Measurements from ENCODE around the gene GABARAPL1. TPM values are rescaled to one million over a fixed set of nuclear protein-coding genes. Genes with fewer than 3 reads are reported as not detected.
"Not testable (repeated sequence)": the region's sequence is repeated elsewhere in the genome, so short reads cannot be mapped to it uniquely, and the experiment has no call there.

Gene GABARAPL1
- total RNA-seq, 1 donor from 2014 or later = 96.2 TPM

DNA sequence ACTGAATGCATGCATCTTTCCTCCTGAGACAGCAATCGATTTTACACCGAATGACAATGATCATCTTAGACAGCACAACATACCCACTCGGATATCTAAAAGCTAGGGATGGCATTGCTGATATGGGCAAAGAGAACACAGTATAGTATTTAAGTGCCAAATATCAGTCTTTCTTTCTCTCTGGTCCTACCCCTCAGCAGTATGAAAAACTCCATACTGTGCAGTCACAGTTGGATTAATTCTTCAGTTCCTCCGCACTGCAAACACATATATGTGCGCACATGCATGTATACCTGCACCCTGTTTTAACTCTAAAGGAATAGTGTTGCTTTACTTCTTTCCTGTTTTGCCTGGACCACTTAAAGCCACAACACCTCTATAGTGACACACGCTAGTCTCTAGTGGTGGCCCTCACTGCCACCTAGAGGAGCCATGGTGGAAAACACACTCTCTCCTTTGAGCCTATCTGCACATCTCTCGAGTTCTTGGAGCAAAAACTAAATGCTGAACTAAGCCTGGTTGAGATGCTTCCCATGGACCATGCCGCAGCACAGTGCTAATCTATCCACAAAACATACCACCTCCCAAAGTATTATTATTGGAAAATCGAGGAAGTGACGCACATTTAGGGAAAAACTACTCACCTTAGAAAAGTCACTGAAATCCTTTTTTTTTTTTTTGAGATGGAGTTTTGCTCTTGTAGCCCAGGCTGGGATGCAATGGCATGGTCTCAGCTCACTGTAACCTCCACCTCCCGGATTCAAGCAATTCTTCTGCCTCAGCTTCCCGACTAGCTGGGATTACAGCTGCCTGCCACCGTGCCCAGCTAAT, 21.9 kb upstream of the GABARAPL1 start:
- Mint-ChIP-seq H3K27ac (no peak overlapping the region), H3K27me3 (peaks cover 4% of the 10 kb centered on the region), H3K9me3 (ENCODE audit: low read depth) (no peaks in the 10 kb centered on the region), H3K4me3 (ENCODE audit: low read depth) (no peak overlapping the region), H3K36me3 (ENCODE audit: insufficient read depth) (no peaks in the 10 kb centered on the region), H3K4me1 (ENCODE audit: low read depth) (no peaks in the 10 kb centered on the region)
- DNase-seq (ENCODE audit: low spot score, unreplicated experiment) = peak; percentile 49
- TF ChIP-seq, protein P1, sequence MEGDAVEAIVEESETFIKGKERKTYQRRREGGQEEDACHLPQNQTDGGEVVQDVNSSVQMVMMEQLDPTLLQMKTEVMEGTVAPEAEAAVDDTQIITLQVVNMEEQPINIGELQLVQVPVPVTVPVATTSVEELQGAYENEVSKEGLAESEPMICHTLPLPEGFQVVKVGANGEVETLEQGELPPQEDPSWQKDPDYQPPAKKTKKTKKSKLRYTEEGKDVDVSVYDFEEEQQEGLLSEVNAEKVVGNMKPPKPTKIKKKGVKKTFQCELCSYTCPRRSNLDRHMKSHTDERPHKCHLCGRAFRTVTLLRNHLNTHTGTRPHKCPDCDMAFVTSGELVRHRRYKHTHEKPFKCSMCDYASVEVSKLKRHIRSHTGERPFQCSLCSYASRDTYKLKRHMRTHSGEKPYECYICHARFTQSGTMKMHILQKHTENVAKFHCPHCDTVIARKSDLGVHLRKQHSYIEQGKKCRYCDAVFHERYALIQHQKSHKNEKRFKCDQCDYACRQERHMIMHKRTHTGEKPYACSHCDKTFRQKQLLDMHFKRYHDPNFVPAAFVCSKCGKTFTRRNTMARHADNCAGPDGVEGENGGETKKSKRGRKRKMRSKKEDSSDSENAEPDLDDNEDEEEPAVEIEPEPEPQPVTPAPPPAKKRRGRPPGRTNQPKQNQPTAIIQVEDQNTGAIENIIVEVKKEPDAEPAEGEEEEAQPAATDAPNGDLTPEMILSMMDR (IDR thresholded peaks at IDR 0.05; ENCODE audit: unreplicated experiment) = peak; percentile 82

DNA sequence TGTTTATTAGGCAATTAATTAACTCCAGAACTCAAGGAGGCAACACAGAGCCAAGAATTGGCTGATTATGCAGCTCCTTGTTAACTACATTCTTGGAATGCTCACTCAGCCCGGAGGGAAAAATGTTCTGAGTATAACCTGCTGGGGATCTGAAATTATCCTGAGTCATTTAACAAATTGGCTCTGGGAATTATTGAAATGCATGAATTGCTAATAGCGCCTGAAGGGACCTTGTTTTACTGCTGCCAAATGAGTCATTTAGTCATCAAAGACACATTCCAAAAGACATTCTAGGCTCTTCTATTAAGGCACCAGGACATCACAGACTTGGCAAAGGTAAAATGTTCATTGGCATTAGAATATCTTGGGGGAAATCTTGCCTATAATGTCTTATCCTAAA, 20.8 kb upstream of the GABARAPL1 start:
- Mint-ChIP-seq H3K27me3 (peaks cover 4% of the 10 kb centered on the region), H3K27ac (no peak overlapping the region), H3K9me3 (ENCODE audit: low read depth) (no peaks in the 10 kb centered on the region), H3K4me1 (ENCODE audit: low read depth) (no peaks in the 10 kb centered on the region), H3K36me3 (ENCODE audit: insufficient read depth) (no peaks in the 10 kb centered on the region), H3K4me3 (ENCODE audit: low read depth) (no peak overlapping the region)
- TF ChIP-seq, protein P1 (IDR thresholded peaks at IDR 0.05; ENCODE audit: unreplicated experiment) = no peak
- DNase-seq (ENCODE audit: low spot score, unreplicated experiment) = no peak

DNA sequence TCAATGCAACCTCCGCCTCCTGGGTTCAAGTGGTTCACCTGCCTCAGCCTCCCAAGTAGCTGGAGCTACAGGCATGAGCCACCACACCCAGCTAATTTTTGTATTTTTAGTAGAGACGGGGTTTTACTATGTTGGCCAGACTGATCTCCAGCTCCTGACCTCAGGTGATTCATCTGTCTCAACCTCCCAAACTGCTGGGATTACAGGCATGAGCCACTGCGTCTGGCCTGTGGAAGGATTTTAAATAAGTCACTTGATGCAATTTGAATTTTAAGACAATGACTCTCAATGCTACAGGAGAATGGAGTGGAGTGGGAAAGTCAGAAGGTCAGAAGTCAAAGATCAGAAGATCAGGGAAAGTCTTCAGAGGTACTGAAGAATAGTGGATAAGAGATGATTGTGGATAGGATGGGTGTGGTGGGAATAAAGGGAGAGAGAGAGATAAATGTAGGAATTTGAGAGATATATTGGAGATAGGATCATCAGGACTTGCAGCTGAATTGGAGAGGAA, 18.5 kb upstream of the GABARAPL1 start:
- Mint-ChIP-seq H3K36me3 (ENCODE audit: insufficient read depth) (no peaks in the 10 kb centered on the region), H3K27me3 (peaks cover 4% of the 10 kb centered on the region), H3K27ac (no peak overlapping the region), H3K4me3 (ENCODE audit: low read depth) (no peak overlapping the region), H3K9me3 (ENCODE audit: low read depth) (no peaks in the 10 kb centered on the region), H3K4me1 (ENCODE audit: low read depth) (no peaks in the 10 kb centered on the region)
- no peak for DNase-seq (ENCODE audit: low spot score, unreplicated experiment)
- TF ChIP-seq, protein P1 (IDR thresholded peaks at IDR 0.05; ENCODE audit: unreplicated experiment) = no peak

DNA sequence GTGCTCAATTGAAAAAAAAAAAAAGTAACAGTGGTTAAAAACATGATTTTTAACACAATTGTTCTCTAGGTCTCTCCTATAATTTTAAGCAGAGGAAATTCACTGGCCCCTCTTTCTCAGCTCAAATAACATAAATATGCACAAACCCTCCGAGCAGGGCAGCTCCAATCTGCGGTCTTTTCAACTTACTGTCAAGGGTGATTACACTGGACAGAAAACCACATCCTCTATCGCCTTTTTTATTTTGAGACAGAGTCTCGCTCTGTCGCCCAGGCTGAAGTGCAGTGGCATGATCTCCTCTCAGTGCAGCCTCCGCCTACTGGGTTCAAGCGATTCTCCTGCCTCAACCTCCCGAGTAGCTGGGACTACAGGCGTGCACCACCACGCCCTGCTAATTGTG, 16.5 kb upstream of the GABARAPL1 start:
- Mint-ChIP-seq H3K9me3 (ENCODE audit: low read depth) (no peaks in the 10 kb centered on the region), H3K36me3 (ENCODE audit: insufficient read depth) (no peaks in the 10 kb centered on the region), H3K27ac (no peak overlapping the region), H3K27me3 (peaks cover 4% of the 10 kb centered on the region), H3K4me3 (ENCODE audit: low read depth) (no peak overlapping the region), H3K4me1 (ENCODE audit: low read depth) (no peaks in the 10 kb centered on the region)
- TF ChIP-seq, protein P1 (IDR thresholded peaks at IDR 0.05; ENCODE audit: unreplicated experiment) = no peak
- DNase-seq (ENCODE audit: low spot score, unreplicated experiment) = no peak

DNA sequence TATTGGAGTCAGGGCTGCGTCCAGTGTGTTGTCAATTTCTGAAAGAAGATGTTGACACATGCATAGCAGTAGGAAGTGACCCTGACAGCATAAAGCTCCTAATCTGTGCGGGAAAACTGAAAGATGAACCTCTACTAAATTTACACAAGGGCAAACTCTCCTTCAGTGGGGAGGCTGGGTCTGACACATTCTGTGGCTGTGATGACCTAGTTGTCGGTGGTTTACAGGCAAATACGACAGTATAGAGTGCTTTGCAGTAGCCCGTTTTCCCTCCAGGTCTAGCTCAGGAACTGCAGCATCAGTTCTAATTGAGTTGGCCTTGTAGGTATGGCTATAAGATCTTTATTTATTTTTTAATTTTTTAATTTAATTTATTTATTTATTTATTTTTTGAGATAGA, 14.8 kb upstream of the GABARAPL1 start:
- Mint-ChIP-seq H3K36me3 (ENCODE audit: insufficient read depth) (no peaks in the 10 kb centered on the region), H3K9me3 (ENCODE audit: low read depth) (no peaks in the 10 kb centered on the region), H3K4me3 (ENCODE audit: low read depth) (no peak overlapping the region), H3K27me3 (peaks cover 4% of the 10 kb centered on the region), H3K4me1 (ENCODE audit: low read depth) (no peaks in the 10 kb centered on the region), H3K27ac (no peak overlapping the region)
- DNase-seq (ENCODE audit: low spot score, unreplicated experiment) = no peak
- TF ChIP-seq, protein P1 (IDR thresholded peaks at IDR 0.05; ENCODE audit: unreplicated experiment) = no peak

DNA sequence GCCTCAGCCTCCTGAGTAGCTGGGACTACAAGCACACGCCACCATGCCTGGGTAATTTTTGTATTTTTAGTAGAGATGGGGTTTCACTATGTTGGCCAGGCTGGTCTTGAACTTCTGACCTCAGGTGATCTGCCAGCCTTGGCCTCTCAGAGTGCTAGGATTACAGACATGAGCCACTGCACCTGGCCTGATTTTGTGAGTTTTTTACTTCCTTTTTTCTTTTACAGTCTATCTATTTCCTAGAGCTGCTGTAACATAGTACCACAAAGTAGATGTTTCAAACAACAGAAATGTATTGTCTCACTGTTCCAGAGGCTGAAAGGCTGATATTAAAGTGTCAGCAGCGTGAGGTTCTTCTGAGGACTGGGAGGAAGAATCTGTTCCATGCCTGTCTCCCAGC, 8.2 kb upstream of the GABARAPL1 start:
- H3K27me3 Mint-ChIP-seq; H3K4me1 Mint-ChIP-seq (ENCODE audit: low read depth); H3K4me3 Mint-ChIP-seq (ENCODE audit: low read depth); H3K9me3 Mint-ChIP-seq (ENCODE audit: low read depth); DNase-seq (ENCODE audit: low spot score, unreplicated experiment); H3K36me3 Mint-ChIP-seq (ENCODE audit: insufficient read depth); H3K27ac Mint-ChIP-seq: not testable (repeated sequence)
